K562 (cell line): ENCODE results near the gene HS2ST1. TPM values are rescaled to one million over a fixed set of nuclear protein-coding genes. Genes with fewer than 3 reads are reported as not detected.
A peak's percentile ranks its signal among the peaks of the same experiment; 100 is the strongest.

Source experiments
- ATAC-seq: fragments of 200-7000 bp; cut with Tn5 transposase; 3 replicates; pipeline ENCODE4 v1.9.1; 2020; ENCODE audit warnings: moderate library complexity
- BruUV-seq: library from RNA; stranded (reverse); fragments of 400-500 nt; replicated peaks from 2 replicates; lab custom pipeline; 2021; lab: Mats Ljungman, UMichigan
- CTCF ChIA-PET: fragments of 300-600 bp; formaldehyde crosslinking; extraction: SDS; loops from one replicate; lab custom pipeline; 2021; ENCODE audit warnings: low intra/inter-chr PET ratio; lab: Yijun Ruan, JAX
- POLR2A ChIA-PET: fragments of 300-600, 350-650 bp; sonication (Branson Sonifier 250); formaldehyde crosslinking; extraction: SDS; loops from one replicate; lab custom pipeline; 2021; ENCODE audit warnings: antibody characterized with exemption, inconsistent platforms; lab: Yijun Ruan, JAX
- DNase-seq, 4 experiments: peaks; one replicate each; pipeline versions ENCODE4 v3.0.0 to v3.0.0-alpha.2; 2011 to 2018; ENCODE audit warnings: low spot score in 3 of 4, mixed read lengths in 3 of 4; ENCODE audit errors: extremely low read depth in 1 of 4
- FAIRE-seq: peaks from 2 replicates; lab custom pipeline; 2011; peaks lifted over from hg19 to GRCh38; lab: Jason Lieb, UNC
- H2AFZ ChIP-seq: 2 replicates; pipeline ENCODE4 v1.6.0; 2011; ENCODE audit warnings: low read depth, low read length, control low read depth, inconsistent platforms
- H3K27ac ChIP-seq: fragments of 200-600 bp; 3 replicates; pipeline ENCODE4 v1.8.0; 2011; ENCODE audit warnings: low read depth, mild to moderate bottlenecking, control low read depth, inconsistent platforms, low read length, moderate library complexity, mixed read lengths; ENCODE audit errors: extremely low read depth
- H3K27me3 ChIP-seq, 2 experiments: fragments of 300-600 bp in 1 of 2; 2 replicates in 1 of 2; 3 replicates in 1 of 2; pipeline versions ENCODE4 v1.6.0 to v1.8.0; 2011; ENCODE audit warnings: inconsistent platforms in 2 of 2, low read length in 2 of 2, mild to moderate bottlenecking in 1 of 2, mixed read lengths in 1 of 2, moderate library complexity in 1 of 2; ENCODE audit not compliant: control insufficient read depth in 2 of 2, insufficient read depth in 2 of 2
- H3K36me3 ChIP-seq: fragments of 300-600 bp; 3 replicates; pipeline ENCODE4 v1.8.0; 2011; ENCODE audit warnings: mild to moderate bottlenecking, low read length, inconsistent platforms; ENCODE audit not compliant: control insufficient read depth, insufficient read depth
- H3K4me1 ChIP-seq, 2 experiments: fragments of 200-600 bp in 1 of 2; replicated peaks in 1 of 2; 2 replicates in 1 of 2; 3 replicates in 1 of 2; pipeline versions ENCODE4 v1.5.1 to v1.8.0; 2011; ENCODE audit warnings: inconsistent platforms in 2 of 2, low read length in 2 of 2, mild to moderate bottlenecking in 1 of 2, mixed read lengths in 1 of 2, moderate library complexity in 1 of 2; ENCODE audit not compliant: control insufficient read depth in 2 of 2, insufficient read depth in 2 of 2
- H3K4me2 ChIP-seq: 2 replicates; pipeline ENCODE4 v1.6.1; 2011; ENCODE audit warnings: low read length, control low read depth, inconsistent platforms, mixed read lengths; ENCODE audit not compliant: insufficient read depth
- H3K4me3 ChIP-seq: fragments of 200-600 bp; sonication (generic), shearing (Covaris generic); 2 replicates; pipeline ENCODE4 v1.5.1; 2016; ENCODE audit warnings: control low read depth, inconsistent platforms
- H3K79me2 ChIP-seq: fragments of 200-600 bp; 3 replicates; pipeline ENCODE4 v1.8.0; 2011; ENCODE audit warnings: low read length, inconsistent platforms; ENCODE audit not compliant: control insufficient read depth, insufficient read depth
- H3K9ac ChIP-seq, 2 experiments: 2 replicates each; pipeline versions ENCODE4 v1.6.0 to v1.6.1; 2011; ENCODE audit warnings: low read depth in 2 of 2, low read length in 2 of 2, control low read depth in 1 of 2, inconsistent platforms in 1 of 2, mild to moderate bottlenecking in 1 of 2, mixed read lengths in 1 of 2; ENCODE audit not compliant: insufficient read depth in 1 of 2
- H3K9me1 ChIP-seq: one replicate; pipeline ENCODE4 v1.6.0; 2011; ENCODE audit warnings: inconsistent platforms, mild to moderate bottlenecking, low read length, moderate library complexity; ENCODE audit not compliant: control insufficient read depth, insufficient read depth
- H3K9me3 ChIP-seq: replicated peaks from 2 replicates; pipeline ENCODE4 v1.5.1; 2011; ENCODE audit warnings: low read depth, low read length, inconsistent platforms; ENCODE audit not compliant: control insufficient read depth, insufficient read depth
- H4K20me1 ChIP-seq: replicated peaks from 2 replicates; pipeline ENCODE4 v1.6.1; 2011; ENCODE audit warnings: low read length, inconsistent platforms, mixed read lengths; ENCODE audit not compliant: control insufficient read depth, insufficient read depth
- ATF7 ChIP-seq: fragments of 450-650 bp; IDR thresholded peaks from 2 replicates; pipeline ENCODE4 v1.7.1; 2014; ENCODE audit warnings: mild to moderate bottlenecking, moderate library complexity
- CBFB ChIP-seq: sonication (generic); formaldehyde crosslinking; IDR thresholded peaks from 2 replicates; pipeline ENCODE4 v1.4.0; 2020; ENCODE audit warnings: mild to moderate bottlenecking, missing genetic modification reagents
- HNRNPH1 ChIP-seq: fragments of 200-400 bp; formaldehyde crosslinking; optimal IDR thresholded peaks from 2 replicates; pipeline ENCODE3; 2017; ENCODE audit warnings: low read depth, mild to moderate bottlenecking, low read length, moderate library complexity
- NONO ChIP-seq, 2 experiments: fragments of 200-400 bp in 1 of 2; fragments of 450-650 bp in 1 of 2; formaldehyde crosslinking in 1 of 2; IDR thresholded peaks; 2 replicates each; pipeline ENCODE4 v1.6.1; 2017; ENCODE audit warnings: low read depth in 2 of 2, mild to moderate bottlenecking in 2 of 2, moderate library complexity in 2 of 2, low read length in 1 of 2
- TBL1XR1 ChIP-seq, 2 experiments: IDR thresholded peaks; 2 replicates each; pipeline ENCODE4 v1.6.1; 2012; ENCODE audit warnings: improper control_type of control experiment in 2 of 2, low read length in 2 of 2, mild to moderate bottlenecking in 1 of 2
- YBX1 ChIP-seq: fragments of 450-650 bp; IDR thresholded peaks from 2 replicates; pipeline ENCODE4 v1.7.1; 2016; ENCODE audit warnings: mild to moderate bottlenecking
- ZBTB1 ChIP-seq: sonication (generic); formaldehyde crosslinking; IDR thresholded peaks from 2 replicates; pipeline ENCODE4 v1.8.1; 2023; ENCODE audit warnings: missing genetic modification reagents, low read depth, mild to moderate bottlenecking, borderline replicate concordance
- ZNF184 ChIP-seq: sonication (generic); formaldehyde crosslinking; IDR thresholded peaks from 2 replicates; pipeline ENCODE4 v1.5.0; 2020; ENCODE audit warnings: missing genetic modification reagents
- ZNF212 ChIP-seq: fragments of 450-650 bp; formaldehyde crosslinking; IDR thresholded peaks from 2 replicates; pipeline ENCODE4 v1.4.0; 2020; ENCODE audit warnings: mild to moderate bottlenecking
- WGBS: fragments of 100-300 bp; shearing (Covaris generic); methylation state at CpG from one replicate; pipeline ENCODE4 v1.1.6; 2016; ENCODE audit warnings: low coverage, mixed read lengths; ENCODE audit not compliant: insufficient coverage; ENCODE audit errors: missing lambda C conversion rate; 5-methylcytosine and 5-hydroxymethylcytosine counted together
- in situ Hi-C: fragments of 300-500 bp; cut with MboI; formaldehyde crosslinking; loops from 4 replicates; pipeline ENCODE4 v1.15.0; 2018; ENCODE audit warnings: inconsistent platforms, mixed read lengths
- intact Hi-C: fragments of 100-400 bp; cut with micrococcal nuclease; formaldehyde crosslinking; loops from 2 replicates; pipeline ENCODE4 v1.14.2; 2022
- polyA plus RNA-seq, 8 experiments: library from polyadenylated mRNA; depleted of rRNA in 4 of 8; stranded (reverse) in 5 of 8; unstranded in 3 of 8; fragments of >200 nt; fragmentation: Nextera tagmentation in 2 of 8; fragmentation: Illumina TruSeq in 1 of 8; extraction: Ambion mirVana in 2 of 8; extraction: Trizol in 1 of 8; gene quantifications; 2 replicates each; pipeline versions ENCODE4 v1.2.1 to v1.2.3, GENCODE V29; 2011 to 2014; ENCODE audit warnings: inconsistent platforms in 1 of 8, missing spikeins in 1 of 8
- total RNA-seq, 7 experiments: library from RNA; depleted of rRNA in 6 of 7; stranded (reverse); fragments of >200 nt in 6 of 7; fragmentation: Illumina TruSeq in 2 of 7; extraction: Trizol in 2 of 7; gene quantifications; 2 replicates each; pipeline versions ENCODE4 v1.2.1 to v1.2.3, GENCODE V29; 2011 to 2021; ENCODE audit warnings: low replicate concordance in 1 of 7
- TF ChIP-seq, protein P1 (sequence below): IDR thresholded peaks from 2 replicates; pipeline ENCODE4 v1.6.1; 2011; ENCODE audit warnings: borderline replicate concordance, low read depth, mild to moderate bottlenecking, moderate library complexity, low read length; ENCODE audit not compliant: insufficient read depth, poor library complexity, severe bottlenecking
- TF ChIP-seq, protein P2 (sequence below): fragments of 450-650 bp; IDR thresholded peaks from 2 replicates; pipeline ENCODE4 v1.6.1; 2016; ENCODE audit warnings: mild to moderate bottlenecking

The HS2ST1 gene
- total and polyA plus RNA-seq, 9 of the 15 experiments (the other 6 are each of a cell fraction or from before 2014, with no cell fraction given), result 7.7 to 43.3 (median 25.8) TPM

DNA sequence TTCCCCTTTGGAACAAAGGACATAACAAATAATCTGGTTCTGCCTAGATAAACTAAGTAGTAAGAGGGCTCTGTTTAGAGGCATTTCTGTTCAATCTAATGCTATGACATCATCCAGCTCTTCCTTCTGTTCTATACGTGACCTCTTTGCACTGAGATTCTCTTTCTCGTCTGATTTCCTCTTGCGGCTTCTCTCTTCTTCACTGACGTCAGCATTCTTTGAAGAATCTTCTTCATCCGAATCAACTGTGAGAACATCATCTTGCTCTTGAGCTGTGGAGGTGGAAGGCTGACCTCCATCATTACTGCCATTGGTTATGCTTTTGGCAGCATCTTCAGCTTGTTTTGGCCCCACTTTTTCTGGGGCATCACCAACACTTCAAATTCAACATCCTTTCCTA is 130.4 kb downstream of the HS2ST1 start:
- BruUV-seq, result no TSS peak
- WGBS, result 87% methylated on average over 5 of the region's 5 CpGs
- no peaks in the 10 kb centered on the region for H3K27me3 ChIP-seq
- H3K4me3 ChIP-seq, result no peak overlapping the region
- in situ Hi-C loops (no loop called here), intact Hi-C loops (no loop called here)
- H3K36me3 ChIP-seq, result no peaks in the 10 kb centered on the region
- ChIA-PET POLR2A (interaction anchor here (0.7 to 3.1 kb wide), 3 partner anchors 11 to 291 kb away, joined by 3 to 13 read pairs (median 3); no protein-coding TSS in a partner anchor), CTCF (no interaction called here)
- no peak overlapping the region for H3K4me2 ChIP-seq
- FAIRE-seq, result peak; percentile 23
- peak; percentile 32; the same call in 1 of the 2 replicates for TF ChIP-seq ATF7
- TF ChIP-seq NONO (IDR thresholded peaks at IDR 0.05; ENCODE audit: low read depth in 2 of 2, low read length in 1 of 2), result no peak
- H3K9me3 ChIP-seq, result no peaks in the 10 kb centered on the region
- no peak overlapping the region for H3K27ac ChIP-seq
- no peaks in the 10 kb centered on the region for H3K4me1 ChIP-seq
- H4K20me1 ChIP-seq, result no peaks in the 10 kb centered on the region
- H3K9me1 ChIP-seq, result no peaks in the 10 kb centered on the region
- no peak overlapping the region for H3K9ac ChIP-seq
- no peak for ATAC-seq
- peaks cover 69% of the 10 kb centered on the region for H3K79me2 ChIP-seq
- DNase-seq, result no peak
- no peak overlapping the region for H2AFZ ChIP-seq

DNA sequence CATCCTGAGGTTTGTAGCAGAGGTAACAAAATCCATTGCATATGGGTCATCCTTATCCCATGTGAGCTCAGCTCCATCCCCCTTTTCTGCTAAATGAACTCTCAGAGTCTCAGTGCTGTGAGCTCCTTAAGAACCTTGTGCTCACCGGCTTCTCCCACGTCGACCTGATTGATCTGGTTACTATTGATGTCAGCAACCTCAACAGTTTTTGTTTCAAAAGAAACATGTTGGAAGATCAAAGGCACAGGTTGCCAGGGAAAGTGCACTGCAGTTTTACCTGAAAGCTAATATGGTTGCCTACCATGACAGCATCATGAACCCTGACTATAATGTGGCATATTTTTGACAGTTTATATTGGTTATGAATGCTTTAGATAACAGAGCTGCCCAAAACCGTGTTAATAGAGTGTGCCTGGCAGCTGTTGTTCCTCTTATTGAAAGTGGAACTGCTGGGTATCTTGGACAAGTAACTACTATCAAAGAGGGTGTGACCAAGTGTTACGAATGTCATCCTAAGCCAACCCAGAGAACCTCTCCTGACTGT is 131.4 kb downstream of the HS2ST1 start:
- Histone ChIP-seq H3K79me2 (peaks cover 73% of the 10 kb centered on the region), H3K4me1 (no peaks in the 10 kb centered on the region), H3K27me3 (no peaks in the 10 kb centered on the region), H3K9me3 (no peaks in the 10 kb centered on the region), H3K9ac (no peak overlapping the region), H3K27ac (no peak overlapping the region), H3K4me3 (no peak overlapping the region), H3K36me3 (no peaks in the 10 kb centered on the region), H3K4me2 (no peak overlapping the region), H4K20me1 (no peaks in the 10 kb centered on the region), H3K9me1 (no peaks in the 10 kb centered on the region), H2AFZ (no peak overlapping the region)
- POLR2A ChIA-PET, result interaction anchor here (0.7 to 3.1 kb wide), 4 partner anchors 12 to 605 kb away, joined by 3 to 13 read pairs (median 3); no protein-coding TSS in a partner anchor
- in situ Hi-C loops, result no loop called here
- intact Hi-C loops, result no loop called here
- no TSS peak for BruUV-seq
- no peak for DNase-seq
- no peak for ATAC-seq
- CTCF ChIA-PET, result no interaction called here
- 67% methylated on average over 5 of the region's 5 CpGs for WGBS
- FAIRE-seq, result no peak
- TF ChIP-seq ZNF184 (no peak), ZNF212 (CRISPR knock-in tag) (no peak), ZBTB1 (no peak), TBL1XR1 (IDR thresholded peaks at IDR 0.05; ENCODE audit: low read length in 2 of 2) (no peak), YBX1 (no peak), HNRNPH1 (no peak), CBFB (CRISPR knock-in tag) (no peak)
- TF ChIP-seq, protein P1, sequence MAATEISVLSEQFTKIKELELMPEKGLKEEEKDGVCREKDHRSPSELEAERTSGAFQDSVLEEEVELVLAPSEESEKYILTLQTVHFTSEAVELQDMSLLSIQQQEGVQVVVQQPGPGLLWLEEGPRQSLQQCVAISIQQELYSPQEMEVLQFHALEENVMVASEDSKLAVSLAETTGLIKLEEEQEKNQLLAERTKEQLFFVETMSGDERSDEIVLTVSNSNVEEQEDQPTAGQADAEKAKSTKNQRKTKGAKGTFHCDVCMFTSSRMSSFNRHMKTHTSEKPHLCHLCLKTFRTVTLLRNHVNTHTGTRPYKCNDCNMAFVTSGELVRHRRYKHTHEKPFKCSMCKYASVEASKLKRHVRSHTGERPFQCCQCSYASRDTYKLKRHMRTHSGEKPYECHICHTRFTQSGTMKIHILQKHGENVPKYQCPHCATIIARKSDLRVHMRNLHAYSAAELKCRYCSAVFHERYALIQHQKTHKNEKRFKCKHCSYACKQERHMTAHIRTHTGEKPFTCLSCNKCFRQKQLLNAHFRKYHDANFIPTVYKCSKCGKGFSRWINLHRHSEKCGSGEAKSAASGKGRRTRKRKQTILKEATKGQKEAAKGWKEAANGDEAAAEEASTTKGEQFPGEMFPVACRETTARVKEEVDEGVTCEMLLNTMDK, result no peak
- TF ChIP-seq, protein P2, sequence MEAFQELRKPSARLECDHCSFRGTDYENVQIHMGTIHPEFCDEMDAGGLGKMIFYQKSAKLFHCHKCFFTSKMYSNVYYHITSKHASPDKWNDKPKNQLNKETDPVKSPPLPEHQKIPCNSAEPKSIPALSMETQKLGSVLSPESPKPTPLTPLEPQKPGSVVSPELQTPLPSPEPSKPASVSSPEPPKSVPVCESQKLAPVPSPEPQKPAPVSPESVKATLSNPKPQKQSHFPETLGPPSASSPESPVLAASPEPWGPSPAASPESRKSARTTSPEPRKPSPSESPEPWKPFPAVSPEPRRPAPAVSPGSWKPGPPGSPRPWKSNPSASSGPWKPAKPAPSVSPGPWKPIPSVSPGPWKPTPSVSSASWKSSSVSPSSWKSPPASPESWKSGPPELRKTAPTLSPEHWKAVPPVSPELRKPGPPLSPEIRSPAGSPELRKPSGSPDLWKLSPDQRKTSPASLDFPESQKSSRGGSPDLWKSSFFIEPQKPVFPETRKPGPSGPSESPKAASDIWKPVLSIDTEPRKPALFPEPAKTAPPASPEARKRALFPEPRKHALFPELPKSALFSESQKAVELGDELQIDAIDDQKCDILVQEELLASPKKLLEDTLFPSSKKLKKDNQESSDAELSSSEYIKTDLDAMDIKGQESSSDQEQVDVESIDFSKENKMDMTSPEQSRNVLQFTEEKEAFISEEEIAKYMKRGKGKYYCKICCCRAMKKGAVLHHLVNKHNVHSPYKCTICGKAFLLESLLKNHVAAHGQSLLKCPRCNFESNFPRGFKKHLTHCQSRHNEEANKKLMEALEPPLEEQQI, result no peak
